ENCODE results near the gene DRC3. TPM values are rescaled to one million over a fixed set of nuclear protein-coding genes. Genes with fewer than 3 reads are reported as not detected.

The DRC3 gene
- total and polyA plus RNA-seq, 2 donors (not counting 3 experiments of a cell fraction or from before 2014, with no cell fraction given), result 1.6 to 2.9 TPM

DNA sequence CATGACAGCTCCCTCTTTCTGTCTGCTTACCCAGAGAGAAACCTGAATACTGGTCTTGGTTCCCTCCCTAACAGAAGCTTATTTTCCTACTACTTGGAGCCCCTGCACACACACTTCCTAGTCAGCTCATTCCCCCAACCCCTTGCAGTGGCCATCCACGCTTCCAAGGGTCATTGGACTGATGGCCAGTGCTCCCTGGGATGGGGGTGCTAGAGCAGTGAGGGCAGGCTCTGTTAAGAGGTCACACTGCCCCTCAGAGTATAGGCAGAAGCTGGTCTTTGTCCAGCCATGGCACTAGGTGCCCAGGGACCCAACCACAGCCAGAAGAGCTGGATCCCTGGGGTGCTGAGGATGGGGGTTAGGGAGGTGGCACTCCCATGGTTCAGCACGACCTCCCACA is 12.5 kb downstream of the DRC3 start:
- Histone ChIP-seq H3K27me3 (ENCODE audit: control insufficient read depth in 2 of 2, insufficient read depth in 2 of 2, low read length in 2 of 2) (no peaks in the 10 kb centered on the region), H3K27ac (ENCODE audit: insufficient read depth, low read depth, low read length) (no peak overlapping the region), H3K4me3 (replicated peaks in 1 of 3; ENCODE audit: insufficient read depth in 1 of 3, low read depth in 1 of 3, low read length in 3 of 3) (no peak overlapping the region), H2AFZ (ENCODE audit: low read depth, low read length) (no peak overlapping the region), H3K9me3 (replicated peaks; ENCODE audit: control insufficient read depth, insufficient read depth, low read length) (no peaks in the 10 kb centered on the region), H3K36me3 (ENCODE audit: control insufficient read depth in 2 of 2, extremely low read depth in 1 of 2, insufficient read depth in 2 of 2, low read length in 2 of 2) (no peaks in the 10 kb centered on the region), H4K20me1 (replicated peaks; ENCODE audit: control insufficient read depth, extremely low read depth, insufficient read depth, low read length) (no peaks in the 10 kb centered on the region), H3K79me2 (ENCODE audit: control insufficient read depth, insufficient read depth, low read length) (no peaks in the 10 kb centered on the region), H3K9ac (replicated peaks; ENCODE audit: extremely low read depth, insufficient read depth, low read length) (no peak overlapping the region), H3K4me2 (ENCODE audit: insufficient read depth, low read length) (no peak overlapping the region), H3K4me1 (ENCODE audit: control insufficient read depth, extremely low read depth, insufficient read depth, low read length) (no peaks in the 10 kb centered on the region), H3K9me1 (replicated peaks; ENCODE audit: control insufficient read depth, extremely low read depth, insufficient read depth, low read length) (no peaks in the 10 kb centered on the region)
- FAIRE-seq (no peak), DNase-seq (ENCODE audit: low read depth, low spot score) (no peak)
- TF ChIP-seq POLR2A (IDR thresholded peaks at IDR 0.05; ENCODE audit: low read depth, low read length) (no peak), JUN (IDR thresholded peaks at IDR 0.05; ENCODE audit: borderline replicate concordance, insufficient read depth, insufficient read length, low read depth) (no peak), POLR2AphosphoS5 (IDR thresholded peaks at IDR 0.05; ENCODE audit: insufficient read depth, low read depth, low read length) (no peak), GATA2 (IDR thresholded peaks at IDR 0.05; ENCODE audit: insufficient read depth, insufficient read length, low read depth, low read length) (no peak), MYC (IDR thresholded peaks at IDR 0.05; ENCODE audit: low read depth, low read length) (no peak), FOS (IDR thresholded peaks at IDR 0.05; ENCODE audit: borderline replicate concordance, insufficient read depth, low read length) (no peak), EZH2 (IDR thresholded peaks at IDR 0.05; ENCODE audit: borderline replicate concordance, low read depth, low read length, severe bottlenecking) (no peak)
- TF ChIP-seq, protein P1, sequence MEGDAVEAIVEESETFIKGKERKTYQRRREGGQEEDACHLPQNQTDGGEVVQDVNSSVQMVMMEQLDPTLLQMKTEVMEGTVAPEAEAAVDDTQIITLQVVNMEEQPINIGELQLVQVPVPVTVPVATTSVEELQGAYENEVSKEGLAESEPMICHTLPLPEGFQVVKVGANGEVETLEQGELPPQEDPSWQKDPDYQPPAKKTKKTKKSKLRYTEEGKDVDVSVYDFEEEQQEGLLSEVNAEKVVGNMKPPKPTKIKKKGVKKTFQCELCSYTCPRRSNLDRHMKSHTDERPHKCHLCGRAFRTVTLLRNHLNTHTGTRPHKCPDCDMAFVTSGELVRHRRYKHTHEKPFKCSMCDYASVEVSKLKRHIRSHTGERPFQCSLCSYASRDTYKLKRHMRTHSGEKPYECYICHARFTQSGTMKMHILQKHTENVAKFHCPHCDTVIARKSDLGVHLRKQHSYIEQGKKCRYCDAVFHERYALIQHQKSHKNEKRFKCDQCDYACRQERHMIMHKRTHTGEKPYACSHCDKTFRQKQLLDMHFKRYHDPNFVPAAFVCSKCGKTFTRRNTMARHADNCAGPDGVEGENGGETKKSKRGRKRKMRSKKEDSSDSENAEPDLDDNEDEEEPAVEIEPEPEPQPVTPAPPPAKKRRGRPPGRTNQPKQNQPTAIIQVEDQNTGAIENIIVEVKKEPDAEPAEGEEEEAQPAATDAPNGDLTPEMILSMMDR (IDR thresholded peaks at IDR 0.05; ENCODE audit: extremely low read depth in 1 of 2, insufficient read depth in 1 of 2, low read depth in 1 of 2, low read length in 2 of 2), result no peak
- TF ChIP-seq, protein P2, sequence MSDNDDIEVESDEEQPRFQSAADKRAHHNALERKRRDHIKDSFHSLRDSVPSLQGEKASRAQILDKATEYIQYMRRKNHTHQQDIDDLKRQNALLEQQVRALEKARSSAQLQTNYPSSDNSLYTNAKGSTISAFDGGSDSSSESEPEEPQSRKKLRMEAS (IDR thresholded peaks at IDR 0.05; ENCODE audit: insufficient read depth, insufficient read length), result no peak
- intact Hi-C loops (cut with micrococcal nuclease) (no loop called here), dilution Hi-C loops (cut with MboI; ENCODE audit: extremely low pct_ligation_motif_present, low sequenced_read_pairs) (no loop called here)
- no TSS peak for BruUV-seq (replicated peaks)
- ChIA-PET POLR2A (no interaction called here), CTCF (interaction anchor here (1.0 to 3.1 kb wide), 11 partner anchors 10 to 94 kb away, joined by 3 to 21 read pairs (median 3); partner anchors contain the start of genes DRC3 and TOM1L2)
